NT2/D1 (cell line): ENCODE data around the gene PLCB1.

Source experiments
- DNase-seq: peaks from one replicate; pipeline ENCODE4 v3.0.0-alpha.2; 2011; ENCODE audit warnings: low read depth, low spot score
- H3K27me3 ChIP-seq: 2 replicates; pipeline ENCODE4 v1.6.0; 2011; ENCODE audit warnings: mild to moderate bottlenecking; ENCODE audit not compliant: insufficient read length, insufficient read depth
- H3K36me3 ChIP-seq: 2 replicates; pipeline ENCODE4 v1.6.1; 2011; ENCODE audit warnings: mild to moderate bottlenecking, low read length, mixed read lengths; ENCODE audit not compliant: insufficient read depth, insufficient read length
- H3K4me1 ChIP-seq: 2 replicates; pipeline ENCODE4 v1.5.1; 2011; ENCODE audit not compliant: insufficient read depth, insufficient read length
- H3K4me3 ChIP-seq: 2 replicates; pipeline ENCODE4 v1.5.1; 2011; ENCODE audit warnings: low read depth; ENCODE audit not compliant: insufficient read length
- H3K9ac ChIP-seq: 2 replicates; pipeline ENCODE4 v1.6.0; 2011; ENCODE audit warnings: low read depth; ENCODE audit not compliant: insufficient read length
- H3K9me3 ChIP-seq: 2 replicates; pipeline ENCODE4 v1.5.1; 2011; ENCODE audit warnings: mild to moderate bottlenecking, low read length; ENCODE audit not compliant: insufficient read depth
- SUZ12 ChIP-seq: IDR thresholded peaks from 2 replicates; pipeline ENCODE4 v1.6.1; 2011; ENCODE audit not compliant: insufficient read length, insufficient read depth; ENCODE audit errors: extremely low read depth
- YY1 ChIP-seq: IDR thresholded peaks from 2 replicates; pipeline ENCODE4 v1.6.1; 2011; ENCODE audit not compliant: insufficient read length, insufficient read depth
- ZNF274 ChIP-seq: IDR thresholded peaks from 2 replicates; pipeline ENCODE4 v1.6.1; 2011; ENCODE audit warnings: mild to moderate bottlenecking, low read depth, low read length

Gene PLCB1

GRCh38 chr20:8330319-8330784 lies 198.3 kb downstream of the PLCB1 start:
- Histone ChIP-seq H3K27me3 (no peaks in the 10 kb centered on the region), H3K9ac (no peak overlapping the region), H3K4me3 (no peak overlapping the region), H3K36me3 (no peaks in the 10 kb centered on the region), H3K4me1 (no peaks in the 10 kb centered on the region), H3K9me3 (no peaks in the 10 kb centered on the region)
- DNase-seq, result no peak
- no peak for TF ChIP-seq YY1
- TF ChIP-seq SUZ12, result no peak
- TF ChIP-seq ZNF274, result no peak

- Histone ChIP-seq H3K36me3 (no peaks in the 10 kb centered on the region), H3K4me1 (no peaks in the 10 kb centered on the region), H3K9ac (no peak overlapping the region), H3K9me3 (no peaks in the 10 kb centered on the region), H3K27me3 (no peaks in the 10 kb centered on the region), H3K4me3 (no peak overlapping the region)
- DNase-seq, result no peak
- TF ChIP-seq ZNF274 (no peak), YY1 (no peak), SUZ12 (no peak)
Observed at GRCh38 chr20:8330785-8331695, 199.0 kb downstream of the PLCB1 start.

GRCh38 chr20:8331740-8332412 lies 199.8 kb downstream of the PLCB1 start:
- no peaks in the 10 kb centered on the region for H3K4me1 ChIP-seq
- H3K9ac ChIP-seq, result no peak overlapping the region
- no peak for TF ChIP-seq SUZ12
- no peak for TF ChIP-seq ZNF274
- TF ChIP-seq YY1, result no peak
- no peak for DNase-seq
- H3K27me3 ChIP-seq, result no peaks in the 10 kb centered on the region
- no peak overlapping the region for H3K4me3 ChIP-seq
- H3K9me3 ChIP-seq, result no peaks in the 10 kb centered on the region
- no peaks in the 10 kb centered on the region for H3K36me3 ChIP-seq

GRCh38 chr20:8334641-8335040 lies 202.6 kb downstream of the PLCB1 start:
- Histone ChIP-seq H3K36me3 (no peaks in the 10 kb centered on the region), H3K9me3 (no peaks in the 10 kb centered on the region), H3K4me3 (no peak overlapping the region), H3K27me3 (no peaks in the 10 kb centered on the region), H3K4me1 (no peaks in the 10 kb centered on the region), H3K9ac (no peak overlapping the region)
- TF ChIP-seq SUZ12 (no peak), YY1 (no peak), ZNF274 (no peak)
- no peak for DNase-seq

- Histone ChIP-seq H3K4me3 (no peak overlapping the region), H3K27me3 (no peaks in the 10 kb centered on the region), H3K9ac (no peak overlapping the region), H3K4me1 (no peaks in the 10 kb centered on the region), H3K36me3 (no peaks in the 10 kb centered on the region), H3K9me3 (no peaks in the 10 kb centered on the region)
- DNase-seq, result no peak
- TF ChIP-seq SUZ12 (no peak), YY1 (no peak), ZNF274 (no peak)
Observed at GRCh38 chr20:8335059-8335458, 203.0 kb downstream of the PLCB1 start.

GRCh38 chr20:8335495-8336195 lies 203.6 kb downstream of the PLCB1 start:
- Histone ChIP-seq H3K27me3 (no peaks in the 10 kb centered on the region), H3K9ac (no peak overlapping the region), H3K4me1 (no peaks in the 10 kb centered on the region), H3K4me3 (no peak overlapping the region), H3K9me3 (no peaks in the 10 kb centered on the region), H3K36me3 (no peaks in the 10 kb centered on the region)
- no peak for DNase-seq
- TF ChIP-seq SUZ12 (no peak), ZNF274 (no peak)
